CD4-positive, alpha-beta memory T cell (primary cell): ENCODE measurements around the gene ERO1B. TPM values are rescaled to one million over a fixed set of nuclear protein-coding genes. Genes with fewer than 3 reads are reported as not detected.
"Not testable (repeated sequence)": the region's sequence is repeated elsewhere in the genome, so short reads cannot be mapped to it uniquely, and the experiment has no call there.

Experiments used
- CTCF ChIA-PET: fragments of 350-600 bp; sonication (Branson Sonifier 250); formaldehyde crosslinking; loops from one replicate; lab custom pipeline; 2021; ENCODE audit warnings: inconsistent platforms; ENCODE audit not compliant: partially characterized antibody; lab: Charles Lee
- POLR2A ChIA-PET: fragments of 350-600 bp; sonication (Branson Sonifier 250); formaldehyde crosslinking; loops from one replicate; lab custom pipeline; 2021; ENCODE audit not compliant: partially characterized antibody; lab: Charles Lee
- DNase-seq, 5 donors: peaks; one replicate each; pipeline versions ENCODE4 v3.0.0 to v3.0.0-alpha.2; 2020 to 2022; ENCODE audit warnings: mixed read lengths in 1 of 5
- H3K27ac ChIP-seq: one replicate; pipeline ENCODE4 v1.7.0; 2013; ENCODE audit warnings: low read depth, low read length
- H3K27me3 ChIP-seq: 2 replicates; pipeline ENCODE4 v1.7.0; 2013; ENCODE audit warnings: mild to moderate bottlenecking, low read length, moderate library complexity; ENCODE audit not compliant: insufficient read depth
- H3K36me3 ChIP-seq: 2 replicates; pipeline ENCODE4 v1.7.0; 2013; ENCODE audit warnings: mild to moderate bottlenecking, low read length, moderate library complexity; ENCODE audit not compliant: insufficient read depth
- H3K4me1 ChIP-seq: 2 replicates; pipeline ENCODE4 v1.7.0; 2013; ENCODE audit warnings: mild to moderate bottlenecking, low read length, moderate library complexity; ENCODE audit not compliant: insufficient read depth
- H3K4me3 ChIP-seq, 2 donors: one replicate each; pipeline ENCODE4 v1.7.0; 2013; ENCODE audit warnings: low read length in 2 of 2, mild to moderate bottlenecking in 1 of 2
- H3K9me3 ChIP-seq, 2 donors: one replicate each; pipeline ENCODE4 v1.7.0; 2013; ENCODE audit warnings: low read length in 2 of 2, control low read depth in 1 of 2; ENCODE audit not compliant: control insufficient read depth in 1 of 2
- H3K27ac Mint-ChIP-seq, 7 donors: one replicate each; pipeline ENCODE4 v1.8.0; 2020 to 2021; ENCODE audit warnings: mixed read lengths in 7 of 7, mild to moderate bottlenecking in 6 of 7, inconsistent platforms in 3 of 7, moderate library complexity in 3 of 7
- H3K27me3 Mint-ChIP-seq, 2 donors: one replicate each; pipeline ENCODE4 v1.8.0; 2020 to 2021; ENCODE audit warnings: mixed read lengths in 2 of 2
- H3K36me3 Mint-ChIP-seq, 2 donors: one replicate each; pipeline ENCODE4 v1.8.0; 2020 to 2021; ENCODE audit warnings: mixed read lengths in 2 of 2, inconsistent platforms in 1 of 2, mild to moderate bottlenecking in 1 of 2
- H3K4me1 Mint-ChIP-seq, 4 donors: one replicate each; pipeline ENCODE4 v1.8.0; 2020 to 2021; ENCODE audit warnings: mixed read lengths in 4 of 4, mild to moderate bottlenecking in 1 of 4
- H3K4me3 Mint-ChIP-seq, 8 donors: one replicate each; pipeline ENCODE4 v1.8.0; 2020 to 2021; ENCODE audit warnings: mixed read lengths in 8 of 8, mild to moderate bottlenecking in 7 of 8, moderate library complexity in 6 of 8, inconsistent platforms in 3 of 8
- H3K9me3 Mint-ChIP-seq, 8 donors: one replicate each; pipeline ENCODE4 v1.8.0; 2020 to 2021; ENCODE audit warnings: mixed read lengths in 8 of 8, mild to moderate bottlenecking in 5 of 8, inconsistent platforms in 3 of 8, moderate library complexity in 1 of 8
- intact Hi-C: fragments of 100-400 bp; cut with micrococcal nuclease; formaldehyde crosslinking; loops from one replicate; pipeline ENCODE4 v1.15.1; 2023
- polyA plus RNA-seq, 2 donors: library from polyadenylated mRNA; unstranded; fragments of 300-500 nt; fragmentation: Illumina TruSeq; gene quantifications; one replicate each; pipeline ENCODE4 v1.2.3, GENCODE V29; 2021
- total RNA-seq, 2 experiments: library from RNA; stranded (reverse); gene quantifications; one replicate each; pipeline ENCODE4 v1.2.3, GENCODE V29; 2021

The ERO1B gene
- total and polyA plus RNA-seq, 4 experiments from 2014 or later = 2.4 to 24.5 (median 13.4) TPM

DNA sequence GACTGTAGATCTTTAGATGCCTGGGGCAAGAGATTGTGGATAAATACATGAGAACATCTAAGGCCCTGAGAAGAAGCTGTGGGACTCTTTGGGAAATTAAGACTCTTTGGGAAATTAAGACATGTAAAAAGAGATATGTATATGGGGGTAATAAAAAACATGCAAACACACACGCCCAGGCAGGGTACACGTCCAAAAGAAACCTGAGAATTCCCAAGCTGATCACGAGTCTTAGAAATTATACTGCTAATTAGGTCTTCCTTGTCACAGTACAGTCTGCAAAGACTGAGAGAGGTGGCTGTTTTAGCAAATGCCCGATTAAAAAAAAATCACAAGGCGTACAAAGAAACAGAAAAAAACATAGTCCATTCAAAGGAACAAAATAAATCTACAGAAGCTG, 39.3 kb upstream of the ERO1B start:
- ChIA-PET CTCF (interaction anchor here (0.8 kb wide), 1 partner anchor 22 kb away, joined by 3 read pairs; no protein-coding TSS in a partner anchor), POLR2A (no interaction called here)
- no peak overlapping the region for H3K4me3 Mint-ChIP-seq
- peaks cover 4 to 41% (median 32%) of the 10 kb centered on the region in 8 donors for H3K9me3 Mint-ChIP-seq
- Histone ChIP-seq H3K27ac (no peak overlapping the region), H3K36me3 (no peaks in the 10 kb centered on the region), H3K9me3 (peaks cover 0 to 5% of the 10 kb centered on the region in 2 donors), H3K27me3 (no peaks in the 10 kb centered on the region), H3K4me1 (no peaks in the 10 kb centered on the region), H3K4me3 (no peak overlapping the region)
- H3K27ac Mint-ChIP-seq = no peak overlapping the region
- no peaks in the 10 kb centered on the region for H3K27me3 Mint-ChIP-seq
- H3K36me3 Mint-ChIP-seq = peaks cover 4 to 5% of the 10 kb centered on the region in 2 donors
- no peak for DNase-seq
- intact Hi-C loops = no loop called here
- H3K4me1 Mint-ChIP-seq = no peaks in the 10 kb centered on the region

DNA sequence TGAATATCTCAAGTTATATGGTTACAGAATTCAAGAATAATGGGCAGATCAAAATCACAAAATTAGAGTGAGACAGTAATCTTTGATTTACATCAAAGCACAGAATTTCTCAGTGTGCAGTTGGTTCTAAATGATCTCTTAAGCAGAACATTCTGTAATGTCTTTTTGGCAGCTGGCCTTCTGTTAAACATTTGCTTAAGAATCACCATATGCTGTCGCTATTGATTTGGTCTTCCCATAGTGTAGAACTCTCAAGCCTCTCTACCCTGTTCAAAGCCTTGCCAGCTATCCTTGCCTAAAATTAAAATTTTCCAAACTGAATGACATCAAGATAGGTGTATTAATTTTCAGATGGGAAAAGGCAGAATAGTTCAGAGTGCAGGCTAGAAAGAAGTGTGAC, 38.9 kb upstream of the ERO1B start:
- POLR2A ChIA-PET = no interaction called here
- H3K27ac ChIP-seq = no peak overlapping the region
- no peaks in the 10 kb centered on the region for H3K4me1 ChIP-seq
- Mint-ChIP-seq H3K27ac (no peak overlapping the region), H3K27me3 (peaks cover 1 to 4% of the 10 kb centered on the region in 2 donors), H3K4me3 (no peak overlapping the region), H3K4me1 (no peaks in the 10 kb centered on the region), H3K36me3 (peaks cover 4 to 5% of the 10 kb centered on the region in 2 donors), H3K9me3 (peaks cover 4 to 41% (median 32%) of the 10 kb centered on the region in 8 donors)
- H3K36me3 ChIP-seq = no peaks in the 10 kb centered on the region
- CTCF ChIA-PET = interaction anchor here (0.8 kb wide), 1 partner anchor 23 kb away, joined by 3 read pairs; no protein-coding TSS in a partner anchor
- H3K9me3 ChIP-seq = peaks cover 0 to 5% of the 10 kb centered on the region in 2 donors
- no peak overlapping the region for H3K4me3 ChIP-seq
- DNase-seq = no peak
- no peaks in the 10 kb centered on the region for H3K27me3 ChIP-seq
- intact Hi-C loops = no loop called here

DNA sequence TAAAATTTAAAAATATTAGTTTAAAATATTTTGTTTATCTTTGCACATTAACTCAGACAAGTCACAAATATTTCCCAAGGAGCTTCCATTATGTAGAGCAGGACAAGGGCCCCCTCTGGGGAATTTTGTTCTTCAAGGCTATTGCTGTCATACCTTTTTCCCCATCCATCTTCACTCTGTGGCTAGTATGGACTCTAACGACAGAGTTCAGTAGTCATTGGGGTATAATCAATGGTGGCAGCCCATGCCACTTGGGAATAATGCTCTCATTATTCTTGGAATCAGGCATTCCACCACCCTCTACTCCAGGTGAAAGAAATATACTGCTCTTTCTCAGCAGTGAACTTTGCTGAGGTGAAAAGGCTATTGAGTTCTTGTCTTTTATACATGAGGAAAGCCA, 38.5 kb upstream of the ERO1B start:
- H3K4me1 Mint-ChIP-seq = no peaks in the 10 kb centered on the region

DNA sequence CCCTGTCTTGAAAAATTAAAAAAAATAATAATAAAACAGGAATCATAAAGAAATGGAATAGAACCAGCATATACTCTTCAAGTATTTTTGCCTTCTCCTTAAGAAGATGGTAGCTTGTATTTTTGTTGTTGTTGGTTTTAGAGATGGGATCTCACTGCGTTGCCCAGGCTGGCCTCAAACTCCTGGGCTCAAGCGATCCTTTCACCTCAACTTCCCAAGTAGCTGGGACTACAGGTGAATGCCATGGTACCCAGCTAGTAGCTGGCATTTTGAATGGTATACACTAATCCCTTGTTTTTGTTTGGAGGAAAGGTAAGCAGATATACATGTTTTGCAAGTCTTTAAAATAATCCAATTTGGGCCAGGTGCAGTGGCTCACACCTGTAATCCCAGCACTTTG, 34.7 kb upstream of the ERO1B start:
- Mint-ChIP-seq H3K4me1 (no peaks in the 10 kb centered on the region), H3K36me3 (no peaks in the 10 kb centered on the region), H3K27me3 (peaks cover 3 to 6% of the 10 kb centered on the region in 2 donors), H3K4me3 (no peak overlapping the region), H3K27ac (no peak overlapping the region), H3K9me3 (peaks cover 0 to 12% (median 8%) of the 10 kb centered on the region in 8 donors)
- ChIA-PET CTCF (interaction anchor here (0.9 kb wide), 1 partner anchor 19 kb away, joined by 3 read pairs; no protein-coding TSS in a partner anchor), POLR2A (no interaction called here)
- intact Hi-C loops = no loop called here
- DNase-seq = no peak
- H3K4me3 ChIP-seq = no peak overlapping the region
- H3K36me3 ChIP-seq = no peaks in the 10 kb centered on the region
- H3K4me1 ChIP-seq = no peaks in the 10 kb centered on the region
- no peak overlapping the region for H3K27ac ChIP-seq
- H3K9me3 ChIP-seq = no peaks in the 10 kb centered on the region
- H3K27me3 ChIP-seq = no peaks in the 10 kb centered on the region

More for the DNA sequence above, 38.5 kb upstream of the ERO1B start:
- Histone ChIP-seq H3K27me3 (no peaks in the 10 kb centered on the region), H3K9me3 (peaks cover 0 to 5% of the 10 kb centered on the region in 2 donors), H3K4me3 (no peak overlapping the region), H3K4me1 (no peaks in the 10 kb centered on the region), H3K36me3 (no peaks in the 10 kb centered on the region), H3K27ac (no peak overlapping the region)
- DNase-seq = no peak
- Mint-ChIP-seq H3K36me3 (peaks cover 4 to 5% of the 10 kb centered on the region in 2 donors), H3K27ac (no peak overlapping the region), H3K4me3 (no peak overlapping the region), H3K9me3 (peaks cover 4 to 41% (median 32%) of the 10 kb centered on the region in 8 donors), H3K27me3 (peaks cover 1 to 6% of the 10 kb centered on the region in 2 donors)
- intact Hi-C loops = no loop called here
- POLR2A ChIA-PET = no interaction called here
- CTCF ChIA-PET = no interaction called here

DNA sequence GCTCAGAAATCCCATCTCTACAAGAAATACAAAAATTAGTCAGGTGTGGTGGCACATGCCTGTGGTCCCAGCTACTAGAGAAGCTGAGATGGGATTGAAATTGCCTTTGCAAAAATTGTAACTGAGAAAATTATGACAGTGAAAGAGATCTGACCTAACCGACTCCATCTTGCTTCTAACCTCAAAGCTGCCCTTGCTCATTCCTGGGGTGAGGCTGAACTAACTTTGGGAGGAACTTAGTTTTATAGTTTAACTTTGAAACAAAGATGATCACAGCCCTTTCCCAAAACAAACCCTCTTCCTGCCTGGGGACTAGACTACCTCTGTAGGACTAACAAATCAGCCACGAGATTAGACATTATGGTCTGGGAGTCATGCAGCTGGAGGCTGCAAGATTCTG, 33.8 kb upstream of the ERO1B start:
- H3K27me3 ChIP-seq = no peaks in the 10 kb centered on the region
- CTCF ChIA-PET = no interaction called here
- H3K9me3 Mint-ChIP-seq = peaks cover 0 to 3% (median under 1%) of the 10 kb centered on the region in 8 donors
- no peak for DNase-seq
- no peaks in the 10 kb centered on the region for H3K36me3 Mint-ChIP-seq
- H3K4me3 ChIP-seq = no peak overlapping the region
- intact Hi-C loops = no loop called here
- POLR2A ChIA-PET = no interaction called here
- peaks cover 3 to 6% of the 10 kb centered on the region in 2 donors for H3K27me3 Mint-ChIP-seq
- no peak overlapping the region for H3K27ac Mint-ChIP-seq
- no peaks in the 10 kb centered on the region for H3K4me1 ChIP-seq
- H3K4me1 Mint-ChIP-seq = no peaks in the 10 kb centered on the region
- no peaks in the 10 kb centered on the region for H3K9me3 ChIP-seq
- no peak overlapping the region for H3K27ac ChIP-seq
- no peaks in the 10 kb centered on the region for H3K36me3 ChIP-seq
- no peak overlapping the region for H3K4me3 Mint-ChIP-seq

DNA sequence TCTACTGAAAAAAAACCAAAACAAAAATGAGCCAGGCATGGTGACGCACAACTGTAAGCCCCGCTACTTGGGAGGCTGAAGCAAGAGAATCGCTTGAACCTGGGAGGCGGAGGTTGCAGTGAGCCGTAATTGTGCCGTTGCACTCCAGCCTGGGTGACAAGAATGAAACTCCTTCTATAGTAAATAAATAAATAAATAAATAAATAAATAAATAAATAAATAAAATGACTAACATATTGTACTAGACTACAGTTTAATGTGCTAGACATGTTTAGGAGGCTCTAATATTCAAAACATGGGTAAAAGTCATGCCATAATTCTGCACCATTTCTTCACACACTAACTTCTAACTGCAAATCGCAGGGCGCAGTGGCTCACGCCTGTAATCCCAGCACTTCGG, 33.3 kb upstream of the ERO1B start:
- H3K27me3 Mint-ChIP-seq = peaks cover 3 to 6% of the 10 kb centered on the region in 2 donors
- no peak overlapping the region for H3K27ac ChIP-seq
- no peaks in the 10 kb centered on the region for H3K27me3 ChIP-seq
- no peak overlapping the region for H3K4me3 ChIP-seq
- H3K36me3 ChIP-seq = no peaks in the 10 kb centered on the region
- H3K27ac Mint-ChIP-seq = no peak overlapping the region
- CTCF ChIA-PET = no interaction called here
- POLR2A ChIA-PET = no interaction called here
- H3K4me1 ChIP-seq = no peaks in the 10 kb centered on the region
- H3K4me1 Mint-ChIP-seq = no peaks in the 10 kb centered on the region
- H3K36me3 Mint-ChIP-seq = no peaks in the 10 kb centered on the region
- H3K9me3 ChIP-seq = no peaks in the 10 kb centered on the region
- no peak overlapping the region for H3K4me3 Mint-ChIP-seq
- no peak for DNase-seq
- no peaks in the 10 kb centered on the region for H3K9me3 Mint-ChIP-seq
- intact Hi-C loops = no loop called here

GRCh38 chr1:236314050-236314449, 32.3 kb upstream of the ERO1B start:
- H3K36me3 ChIP-seq, H3K27ac Mint-ChIP-seq, H3K9me3 ChIP-seq, H3K27me3 Mint-ChIP-seq, H3K4me3 ChIP-seq, H3K36me3 Mint-ChIP-seq, CTCF ChIA-PET, H3K27ac ChIP-seq, H3K27me3 ChIP-seq, H3K4me1 Mint-ChIP-seq, intact Hi-C loops, H3K4me3 Mint-ChIP-seq, H3K9me3 Mint-ChIP-seq, H3K4me1 ChIP-seq, POLR2A ChIA-PET, DNase-seq: not testable (repeated sequence)
